ENCODE results near the gene CSPG4.

The CSPG4 gene

GRCh38 chr15:75671730-75672602, 40.7 kb downstream of the CSPG4 start:
- no peak for DNase-seq (ENCODE audit: low read depth in 1 of 2, low spot score in 1 of 2)

GRCh38 chr15:75669879-75670212, 42.8 kb downstream of the CSPG4 start:
- DNase-seq (ENCODE audit: low read depth in 1 of 2, low spot score in 1 of 2) = no peak

GRCh38 chr15:75669191-75669878, 43.3 kb downstream of the CSPG4 start:
- DNase-seq (ENCODE audit: low read depth in 1 of 2, low spot score in 1 of 2) = no peak

GRCh38 chr15:75666823-75667501, 45.7 kb downstream of the CSPG4 start:
- no peak for DNase-seq (ENCODE audit: low read depth in 1 of 2, low spot score in 1 of 2)

DNA sequence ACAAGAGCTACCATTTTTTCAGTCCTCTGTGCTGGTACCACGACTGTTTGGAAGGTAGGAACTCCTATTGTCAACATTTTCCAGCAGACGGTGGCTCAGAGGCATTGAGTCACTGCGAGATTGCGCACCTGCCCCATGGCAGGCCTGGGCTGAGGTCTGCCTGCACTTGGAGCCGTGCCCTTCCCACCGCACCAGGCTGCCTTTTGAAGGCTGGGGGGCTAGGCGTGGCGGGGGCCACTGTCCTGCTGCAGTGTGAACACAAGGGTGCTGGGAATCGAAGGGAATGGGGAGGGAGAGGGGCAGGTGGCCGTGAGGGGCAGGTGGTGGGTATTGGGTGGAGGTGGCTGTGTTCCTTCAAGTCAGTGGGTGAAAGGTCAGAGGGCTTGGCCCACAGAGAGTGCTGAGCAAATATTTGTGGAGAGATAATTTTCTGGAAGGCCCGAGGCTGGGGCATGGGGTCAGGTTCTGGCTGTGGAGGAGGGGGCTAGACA, 48.7 kb downstream of the CSPG4 start:
- DNase-seq (ENCODE audit: low read depth in 1 of 2, low spot score in 1 of 2) = no peak

- DNase-seq (ENCODE audit: low read depth in 1 of 2, low spot score in 1 of 2) = no peak
Observed at GRCh38 chr15:75662823-75663519, 49.7 kb downstream of the CSPG4 start.

GRCh38 chr15:75661756-75662140, 50.9 kb downstream of the CSPG4 start:
- no peak for DNase-seq (ENCODE audit: low read depth in 1 of 2, low spot score in 1 of 2)

DNA sequence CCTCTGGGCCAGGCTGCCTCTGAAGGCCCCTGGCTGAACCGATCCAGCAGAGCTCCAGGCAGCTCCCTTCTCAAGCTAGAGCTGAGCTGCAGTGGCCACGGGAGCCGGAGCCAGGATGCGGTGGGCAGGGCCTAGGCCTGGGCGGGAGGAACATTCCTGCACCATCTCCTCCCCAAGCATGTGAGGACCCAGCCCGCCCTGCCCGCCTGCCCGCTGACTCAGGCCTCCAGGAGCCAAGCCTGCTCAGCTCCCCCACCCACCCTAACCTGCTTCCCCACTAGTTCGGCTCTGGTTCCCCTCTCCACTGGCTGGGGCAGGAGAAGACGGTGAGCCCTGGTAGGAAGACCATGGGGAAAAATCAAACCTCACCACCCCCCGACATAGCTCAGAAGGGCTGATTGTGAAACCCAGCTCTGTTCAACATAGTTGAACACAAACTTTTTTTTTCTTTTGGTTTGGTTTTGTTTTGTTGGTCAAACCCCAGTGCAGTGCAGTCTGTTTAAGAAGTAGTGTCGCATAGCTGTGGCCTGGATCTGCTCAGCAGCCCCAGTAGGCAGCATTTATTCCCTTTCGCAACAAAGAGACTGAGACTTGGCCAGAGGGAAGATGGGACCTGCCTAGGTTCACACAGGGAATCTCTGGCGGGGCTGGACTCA, 51.4 kb downstream of the CSPG4 start:
- DNase-seq (ENCODE audit: low read depth in 1 of 2, low spot score in 1 of 2) = no peak

DNA sequence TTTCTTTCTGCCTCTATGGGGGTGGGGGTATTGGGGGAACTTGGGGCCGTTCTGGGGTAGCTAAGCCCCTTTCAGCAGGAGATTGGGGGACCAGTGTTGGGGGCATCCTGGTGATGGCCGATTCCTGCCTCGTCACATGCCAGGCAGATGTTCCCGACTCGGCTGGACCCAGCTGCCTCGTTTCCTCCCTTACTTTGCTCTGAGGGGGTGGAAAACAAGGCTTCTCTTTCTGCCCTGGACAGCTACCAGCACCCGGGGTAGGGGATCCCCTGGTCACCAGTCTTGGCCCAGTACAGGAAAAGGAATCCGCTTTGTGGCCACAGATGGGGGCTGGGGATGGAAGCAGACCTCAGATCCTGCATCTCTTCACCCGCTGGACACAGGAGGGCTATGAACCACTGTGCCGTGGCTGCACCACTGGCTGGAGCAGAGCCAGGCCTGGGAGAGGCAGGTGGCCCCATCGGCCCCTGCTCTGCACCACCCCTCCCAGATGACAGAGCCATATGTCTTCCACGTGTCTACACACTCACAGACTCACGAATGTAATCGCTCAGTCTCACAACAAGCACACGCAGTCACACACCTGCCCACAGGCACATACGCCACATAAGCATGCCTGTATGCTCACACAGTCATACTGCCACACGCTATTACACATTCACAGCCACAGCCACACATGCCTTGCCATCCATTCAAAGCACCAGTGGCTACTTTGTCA, 52.6 kb downstream of the CSPG4 start:
- DNase-seq (ENCODE audit: low read depth in 1 of 2, low spot score in 1 of 2) = no peak

DNA sequence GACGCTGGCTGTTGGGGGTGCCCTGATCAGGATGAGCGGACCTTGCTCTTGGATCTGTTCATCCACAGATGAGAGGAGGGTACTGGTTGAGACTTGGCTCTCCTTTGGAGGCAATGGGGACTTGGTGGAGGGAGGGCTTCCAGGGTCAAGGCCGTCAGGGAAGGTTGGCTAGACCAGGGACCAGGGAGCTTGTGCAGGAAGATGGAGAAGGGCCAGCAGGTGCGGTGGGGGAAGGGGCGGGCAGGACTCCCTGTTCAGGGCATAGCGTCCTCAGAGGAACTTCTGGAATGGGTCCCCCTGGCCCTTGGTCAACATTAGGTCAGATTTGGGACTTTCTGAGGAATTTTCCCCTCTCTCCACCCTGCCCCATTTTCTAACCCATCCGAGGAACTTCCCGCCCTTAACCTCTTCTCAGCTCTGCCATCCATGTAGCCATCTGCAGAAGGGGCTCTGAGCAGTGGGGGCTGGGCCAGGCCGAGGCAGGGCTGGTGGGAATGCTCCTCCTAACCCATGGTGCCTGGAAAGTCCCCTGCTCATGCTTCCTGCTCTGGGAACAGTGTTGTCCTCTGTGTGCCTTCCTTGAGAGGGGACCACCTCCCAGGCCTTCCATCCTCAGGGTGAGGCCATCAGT, 53.4 kb downstream of the CSPG4 start:
- DNase-seq (ENCODE audit: low read depth in 1 of 2, low spot score in 1 of 2) = no peak

GRCh38 chr15:75656813-75657212, 55.8 kb downstream of the CSPG4 start:
- no peak for DNase-seq (ENCODE audit: low read depth in 1 of 2, low spot score in 1 of 2)

DNA sequence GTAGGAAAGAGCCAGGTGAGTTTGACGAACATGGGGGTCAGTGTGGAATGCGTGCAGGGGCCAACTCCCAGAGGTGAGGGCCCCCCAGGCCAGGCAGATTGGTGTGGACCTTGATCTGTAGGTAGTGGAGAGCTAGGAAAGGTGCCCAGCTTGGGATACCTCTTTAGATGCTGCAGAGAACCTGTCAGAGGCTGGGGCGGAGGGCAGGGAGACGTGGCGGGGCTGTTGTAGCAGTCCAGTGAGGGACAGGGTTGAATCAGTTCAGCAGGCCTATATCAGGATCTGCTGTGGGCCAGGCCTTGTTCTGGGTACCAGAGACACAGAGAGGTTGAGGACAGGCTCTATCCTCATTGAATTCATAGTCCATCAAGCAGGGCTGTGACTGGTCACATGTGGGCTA, 56.3 kb downstream of the CSPG4 start:
- no peak for DNase-seq (ENCODE audit: low read depth in 1 of 2, low spot score in 1 of 2)

- DNase-seq (ENCODE audit: low read depth in 1 of 2, low spot score in 1 of 2) = no peak
Observed at GRCh38 chr15:75655931-75656330, 56.7 kb downstream of the CSPG4 start.

- no peak for DNase-seq (ENCODE audit: low read depth in 1 of 2, low spot score in 1 of 2)
Observed at GRCh38 chr15:75654201-75654907, 58.3 kb downstream of the CSPG4 start.

DNA sequence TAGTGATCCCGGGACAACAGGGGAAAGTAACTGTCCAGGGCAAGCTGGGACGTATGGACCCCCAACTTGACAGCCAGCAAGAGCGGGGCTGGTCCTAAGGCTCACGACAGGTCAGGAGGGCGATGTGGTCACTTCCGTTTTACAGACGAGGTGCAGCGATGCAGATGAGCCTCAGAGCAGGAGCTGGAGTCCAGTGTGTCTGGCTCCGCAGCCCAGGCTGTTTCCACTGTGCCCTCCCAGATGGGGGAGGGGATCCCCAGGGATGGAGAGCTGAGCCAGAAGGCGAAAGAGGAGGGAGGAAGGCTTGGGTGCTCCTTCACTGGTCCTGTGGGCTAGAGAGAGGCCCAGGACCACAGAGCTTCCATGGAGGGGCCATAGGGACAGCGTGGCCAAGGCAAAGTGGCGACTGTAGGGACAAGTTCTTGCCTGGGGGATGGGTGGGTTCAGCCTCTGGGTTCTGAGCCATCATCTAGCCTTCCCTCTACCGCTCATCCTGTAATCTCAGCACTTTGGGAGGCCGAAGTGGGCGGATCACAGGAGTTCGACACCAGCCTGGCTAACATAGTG, 59.2 kb downstream of the CSPG4 start:
- DNase-seq (ENCODE audit: low read depth in 1 of 2, low spot score in 1 of 2) = no peak

DNA sequence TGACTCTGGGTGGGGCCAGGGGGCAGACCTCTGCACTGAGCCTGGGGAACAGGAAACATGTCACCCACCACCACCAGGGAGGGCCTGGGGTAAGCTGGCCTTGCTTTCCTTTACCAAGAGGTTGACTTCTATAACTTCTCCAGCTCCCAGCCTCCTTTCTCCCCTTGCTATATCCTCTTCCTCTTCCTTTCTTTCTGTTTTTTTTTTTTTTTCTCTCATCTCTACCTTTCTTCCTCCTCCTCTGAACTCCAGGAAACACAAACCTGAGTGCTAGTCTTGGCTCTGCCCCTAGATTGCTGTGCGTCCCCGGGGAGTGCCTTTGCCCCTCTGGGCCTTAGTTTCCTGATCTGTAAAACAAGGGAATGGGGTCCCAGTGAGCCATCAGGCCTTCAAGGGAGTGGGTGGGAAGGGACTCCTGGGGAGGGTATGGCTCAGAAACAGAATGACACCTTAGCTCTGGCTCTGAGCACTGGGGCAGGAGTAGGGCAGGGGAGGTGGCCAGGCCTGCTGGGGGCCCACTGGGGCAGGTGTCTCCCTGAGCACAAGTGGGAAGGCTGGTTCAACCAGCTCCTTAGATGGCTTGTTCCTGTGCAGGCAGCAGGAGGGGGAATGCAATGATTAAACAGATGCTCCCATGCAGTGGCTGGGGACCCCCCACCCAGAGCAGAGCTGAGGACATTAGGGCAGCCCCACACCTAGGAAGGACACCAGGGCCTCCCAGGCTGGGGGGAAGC, 60.7 kb downstream of the CSPG4 start:
- no peak for DNase-seq (ENCODE audit: low read depth in 1 of 2, low spot score in 1 of 2)

DNA sequence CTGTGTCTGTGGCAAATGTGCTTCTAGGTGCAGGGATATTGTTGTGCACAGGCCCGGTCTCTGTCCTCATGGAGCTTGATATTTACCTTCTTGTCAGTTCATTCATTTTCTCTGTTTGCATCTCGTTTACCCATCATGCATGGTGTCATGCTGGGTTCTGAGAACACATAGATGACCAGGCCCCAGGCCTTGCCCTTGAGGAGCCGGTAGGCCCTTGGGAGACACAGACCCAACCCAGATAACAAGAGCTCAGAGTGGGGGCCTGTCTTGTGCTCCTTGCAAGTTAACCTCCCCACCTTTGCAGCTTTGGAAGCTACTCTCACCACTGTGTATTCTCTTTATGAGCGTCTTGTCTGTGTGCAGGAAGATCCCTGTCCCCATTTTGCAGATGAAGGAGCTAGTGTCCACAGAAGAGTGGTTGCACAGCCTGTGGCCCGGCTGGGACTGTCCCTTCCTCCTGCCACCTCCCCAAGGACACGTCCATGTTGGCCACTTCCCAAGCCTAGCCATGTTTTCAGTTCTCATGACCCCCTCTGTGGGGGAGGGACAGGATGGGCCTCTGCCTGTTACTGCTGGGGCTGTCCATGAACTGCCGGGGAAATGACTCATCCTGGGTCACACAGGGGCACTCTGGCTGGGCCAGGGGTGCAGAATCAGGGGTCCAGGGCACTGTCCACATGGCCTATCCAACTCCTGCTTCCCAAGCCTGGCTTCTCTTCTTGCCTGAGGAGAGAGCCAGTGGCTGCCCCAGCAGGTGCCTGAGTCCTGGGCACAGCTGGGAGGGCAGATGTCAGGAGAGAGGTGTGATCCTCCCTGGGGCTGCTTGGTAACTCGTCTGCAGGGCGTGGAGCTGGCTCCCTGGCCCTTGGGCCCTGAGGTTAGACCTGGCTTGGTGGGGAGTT, 61.5 kb downstream of the CSPG4 start:
- DNase-seq (ENCODE audit: low read depth in 1 of 2, low spot score in 1 of 2) = no peak

All from activated T-helper 1 cell treated with anti-CD3 and anti-CD28 coated beads, Interleukin-2, amount 50 U/mL, for 16 hours (primary cell).